Vagina (tissue), 2 donors: Measurements from ENCODE around the gene TRIM65.

ENCODE experiments used
- CTCF ChIP-seq, 3 experiments: fragments of 450-650 bp in 2 of 3; fragments of 200-600 bp in 1 of 3; sonication (generic) in 1 of 3; IDR thresholded peaks; one replicate each; pipeline ENCODE4 v1.5.1; 2017 to 2019; ENCODE audit warnings: antibody characterized with exemption in 3 of 3, mild to moderate bottlenecking in 2 of 3, moderate library complexity in 2 of 3
- POLR2A ChIP-seq, 2 donors: fragments of 450-650 bp; IDR thresholded peaks; one replicate each; pipeline ENCODE4 v1.6.1; 2017; ENCODE audit warnings: antibody characterized with exemption in 2 of 2, mild to moderate bottlenecking in 2 of 2, moderate library complexity in 2 of 2

- TF ChIP-seq CTCF (IDR thresholded peaks at IDR 0.05) (no peak), POLR2A (IDR thresholded peaks at IDR 0.05) (no peak)
These were observed 4.9 kb downstream of the TRIM65 start for GRCh38 chr17:75891605-75892555.
